Endodermal cell (in vitro differentiated cells): ENCODE measurements around the gene TTC21A. TPM values are rescaled to one million over a fixed set of nuclear protein-coding genes. Genes with fewer than 3 reads are reported as not detected.

Source experiments
- DNase-seq: peaks from one replicate; pipeline ENCODE4 v3.0.0-alpha.2; 2017
- H3K27ac ChIP-seq: 2 replicates; pipeline ENCODE4 v1.5.1; 2013; ENCODE audit warnings: mild to moderate bottlenecking, low read depth, low read length, moderate library complexity
- H3K27me3 ChIP-seq: 2 replicates; pipeline ENCODE4 v1.6.1; 2013; ENCODE audit warnings: mild to moderate bottlenecking, low read length, moderate library complexity; ENCODE audit not compliant: insufficient read depth, control insufficient read depth, poor library complexity, severe bottlenecking
- H3K36me3 ChIP-seq: 2 replicates; pipeline ENCODE4 v1.7.0; 2013; ENCODE audit warnings: mild to moderate bottlenecking, low read length, moderate library complexity; ENCODE audit not compliant: control insufficient read depth, insufficient read depth
- H3K4me1 ChIP-seq: one replicate; pipeline ENCODE4 v1.7.0; 2013; ENCODE audit warnings: low read length; ENCODE audit not compliant: control insufficient read depth, insufficient read depth
- H3K4me3 ChIP-seq: 2 replicates; pipeline ENCODE4 v1.5.1; 2013; ENCODE audit warnings: mild to moderate bottlenecking, low read length, moderate library complexity
- H3K9ac ChIP-seq: 2 replicates; pipeline ENCODE4 v1.6.1; 2013; ENCODE audit warnings: mild to moderate bottlenecking, low read length, moderate library complexity; ENCODE audit not compliant: poor library complexity, severe bottlenecking; ENCODE audit errors: extremely low read depth
- H3K9me3 ChIP-seq: 2 replicates; pipeline ENCODE4 v1.6.1; 2013; ENCODE audit warnings: mild to moderate bottlenecking, low read length, moderate library complexity; ENCODE audit not compliant: control insufficient read depth
- H3K27ac Mint-ChIP-seq: 2 replicates; pipeline ENCODE4 v1.8.0; 2020; ENCODE audit warnings: mixed read lengths
- H3K27me3 Mint-ChIP-seq: 2 replicates; pipeline ENCODE4 v1.8.0; 2021; ENCODE audit warnings: mild to moderate bottlenecking, mixed read lengths; ENCODE audit not compliant: insufficient read depth
- H3K36me3 Mint-ChIP-seq: 2 replicates; pipeline ENCODE4 v1.8.0; 2020; ENCODE audit warnings: low read depth, mixed read lengths
- H3K4me1 Mint-ChIP-seq: 2 replicates; pipeline ENCODE4 v1.8.0; 2020; ENCODE audit warnings: mixed read lengths
- H3K4me3 Mint-ChIP-seq: 2 replicates; pipeline ENCODE4 v1.8.0; 2020; ENCODE audit warnings: mild to moderate bottlenecking, moderate library complexity, mixed read lengths
- H3K9me3 Mint-ChIP-seq: 2 replicates; pipeline ENCODE4 v1.8.0; 2020; ENCODE audit warnings: mild to moderate bottlenecking, mixed read lengths
- WGBS, 2 experiments: methylation state at CpG; one replicate each; pipeline versions ENCODE4 v1.1.5 to v1.1.7; 2013; ENCODE audit warnings: missing lambda C conversion rate in 2 of 2, mixed read lengths in 1 of 2; ENCODE audit not compliant: insufficient coverage in 1 of 2, insufficient read length in 1 of 2; 5-methylcytosine and 5-hydroxymethylcytosine counted together
- total RNA-seq, 2 donors: library from RNA; stranded (reverse); fragmentation: NEBNext Ultra II Directional in 1 of 2; extraction: Animal tissue kit (Norgen Biotek cat#: 25700) in 1 of 2; gene quantifications; 2 replicates in 1 of 2; 3 replicates in 1 of 2; pipeline ENCODE4 v1.2.1, GENCODE V29; 2021
- TF ChIP-seq, protein P1 (sequence below): fragments of 200-600 bp; sonication (generic); conservative IDR thresholded peaks from 2 replicates; pipeline ENCODE4 v1.5.0; 2021; ENCODE audit warnings: antibody characterized with exemption, mild to moderate bottlenecking

Gene TTC21A
- total RNA-seq, 2 donors from 2014 or later = 5.7 to 5.8 TPM

DNA sequence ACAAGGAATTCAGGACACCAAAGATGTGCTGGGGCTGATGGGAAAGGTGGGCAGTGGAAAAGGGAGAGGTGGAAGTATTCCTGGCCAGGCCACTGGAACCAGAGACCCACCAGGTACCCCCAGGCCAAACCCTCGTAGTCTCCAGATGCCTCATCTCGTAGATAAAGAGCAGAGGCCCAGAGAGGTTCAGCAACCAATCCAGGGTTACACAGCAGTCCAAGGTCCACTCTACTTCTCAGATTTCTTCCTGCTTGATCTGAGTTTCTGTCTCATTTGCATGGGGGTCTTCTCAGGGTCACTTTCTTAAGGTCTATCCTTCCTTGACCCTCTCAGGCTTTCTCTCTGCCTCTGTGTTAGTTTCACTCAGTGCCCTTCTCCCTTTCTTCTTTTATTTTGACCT, 5.1 kb downstream of the TTC21A start:
- H3K9me3 ChIP-seq = no peaks in the 10 kb centered on the region
- peaks cover 7% of the 10 kb centered on the region for H3K4me1 Mint-ChIP-seq
- H3K9me3 Mint-ChIP-seq = no peaks in the 10 kb centered on the region
- no peak for DNase-seq
- H3K36me3 ChIP-seq = no peaks in the 10 kb centered on the region
- H3K4me3 Mint-ChIP-seq = no peak overlapping the region
- H3K27me3 Mint-ChIP-seq = peaks cover 6% of the 10 kb centered on the region
- no peak overlapping the region for H3K4me3 ChIP-seq
- TF ChIP-seq, protein P1, sequence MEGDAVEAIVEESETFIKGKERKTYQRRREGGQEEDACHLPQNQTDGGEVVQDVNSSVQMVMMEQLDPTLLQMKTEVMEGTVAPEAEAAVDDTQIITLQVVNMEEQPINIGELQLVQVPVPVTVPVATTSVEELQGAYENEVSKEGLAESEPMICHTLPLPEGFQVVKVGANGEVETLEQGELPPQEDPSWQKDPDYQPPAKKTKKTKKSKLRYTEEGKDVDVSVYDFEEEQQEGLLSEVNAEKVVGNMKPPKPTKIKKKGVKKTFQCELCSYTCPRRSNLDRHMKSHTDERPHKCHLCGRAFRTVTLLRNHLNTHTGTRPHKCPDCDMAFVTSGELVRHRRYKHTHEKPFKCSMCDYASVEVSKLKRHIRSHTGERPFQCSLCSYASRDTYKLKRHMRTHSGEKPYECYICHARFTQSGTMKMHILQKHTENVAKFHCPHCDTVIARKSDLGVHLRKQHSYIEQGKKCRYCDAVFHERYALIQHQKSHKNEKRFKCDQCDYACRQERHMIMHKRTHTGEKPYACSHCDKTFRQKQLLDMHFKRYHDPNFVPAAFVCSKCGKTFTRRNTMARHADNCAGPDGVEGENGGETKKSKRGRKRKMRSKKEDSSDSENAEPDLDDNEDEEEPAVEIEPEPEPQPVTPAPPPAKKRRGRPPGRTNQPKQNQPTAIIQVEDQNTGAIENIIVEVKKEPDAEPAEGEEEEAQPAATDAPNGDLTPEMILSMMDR = no peak
- no peaks in the 10 kb centered on the region for H3K27me3 ChIP-seq
- H3K36me3 Mint-ChIP-seq = no peaks in the 10 kb centered on the region
- 89 to 100% methylated on average over 2 of the region's 2 CpGs for WGBS, 2 experiments
- no peak overlapping the region for H3K9ac ChIP-seq
- H3K27ac ChIP-seq = no peak overlapping the region
- no peaks in the 10 kb centered on the region for H3K4me1 ChIP-seq
- H3K27ac Mint-ChIP-seq = no peak overlapping the region

DNA sequence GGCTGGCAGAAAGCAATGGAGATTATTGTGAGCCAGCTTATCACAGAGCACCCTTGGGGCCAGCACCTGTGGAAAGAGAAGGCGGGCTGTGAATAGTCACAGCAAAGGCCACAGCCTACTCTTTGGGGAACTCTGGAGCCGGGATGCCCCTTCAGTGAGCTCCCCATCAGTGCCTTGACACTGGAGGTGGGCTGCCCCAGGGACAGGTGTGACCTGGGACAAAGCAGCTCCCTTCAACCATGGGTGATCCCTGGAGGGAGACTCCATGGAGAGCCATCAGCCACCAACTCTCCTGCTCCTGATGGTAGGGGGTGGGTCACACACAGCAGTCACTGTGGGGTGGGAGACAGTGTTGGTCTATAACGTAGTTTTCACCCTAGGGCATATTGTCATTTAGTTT, 5.8 kb downstream of the TTC21A start:
- DNase-seq = peak; percentile 25
- WGBS, 2 experiments = 96 to 100% methylated on average over 1 to 3 of the region's 3 CpGs
- no peaks in the 10 kb centered on the region for H3K36me3 Mint-ChIP-seq

DNA sequence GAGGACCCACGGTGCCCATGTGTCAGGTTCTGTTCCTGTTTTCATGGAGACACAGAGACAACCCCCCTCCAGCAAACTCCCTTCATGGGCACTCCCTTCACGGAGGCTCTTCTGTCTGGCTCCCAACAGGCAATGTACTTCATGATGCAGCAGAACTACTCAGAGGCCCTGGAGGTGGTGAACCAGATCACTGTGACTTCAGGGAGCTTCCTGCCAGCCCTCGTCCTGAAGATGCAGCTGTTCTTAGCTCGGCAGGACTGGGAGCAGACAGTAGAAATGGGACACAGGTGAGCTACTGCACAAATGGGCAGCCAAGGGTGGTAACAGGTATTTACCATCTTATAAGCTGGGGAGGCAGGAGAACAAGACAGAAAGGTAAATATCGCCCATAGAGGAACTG, 7.0 kb downstream of the TTC21A start:
- no peaks in the 10 kb centered on the region for H3K27me3 ChIP-seq
- H3K4me1 ChIP-seq = no peaks in the 10 kb centered on the region
- no peak overlapping the region for H3K4me3 ChIP-seq
- H3K9me3 ChIP-seq = no peaks in the 10 kb centered on the region
- Mint-ChIP-seq H3K4me3 (no peak overlapping the region), H3K27me3 (peaks cover under 1% of the 10 kb centered on the region), H3K36me3 (no peaks in the 10 kb centered on the region), H3K9me3 (no peaks in the 10 kb centered on the region), H3K4me1 (no peaks in the 10 kb centered on the region), H3K27ac (no peak overlapping the region)
- H3K36me3 ChIP-seq = no peaks in the 10 kb centered on the region
- DNase-seq = peak; percentile 29
- no peak overlapping the region for H3K9ac ChIP-seq
- WGBS, 2 experiments = 88 to 100% methylated on average over 4 to 5 of the region's 5 CpGs
- H3K27ac ChIP-seq = no peak overlapping the region
- TF ChIP-seq, protein P1 = no peak

More for the DNA sequence above, 5.8 kb downstream of the TTC21A start:
- TF ChIP-seq, protein P1 = no peak
- Histone ChIP-seq H3K4me1 (no peaks in the 10 kb centered on the region), H3K27me3 (no peaks in the 10 kb centered on the region), H3K9me3 (no peaks in the 10 kb centered on the region), H3K27ac (no peak overlapping the region), H3K4me3 (no peak overlapping the region), H3K36me3 (no peaks in the 10 kb centered on the region), H3K9ac (no peak overlapping the region)
- Mint-ChIP-seq H3K4me3 (no peak overlapping the region), H3K9me3 (no peaks in the 10 kb centered on the region), H3K27ac (no peak overlapping the region), H3K4me1 (peaks cover 2% of the 10 kb centered on the region), H3K27me3 (peaks cover 6% of the 10 kb centered on the region)
